Body of pancreas (tissue), 4 donors: ENCODE measurements around the gene STK36. TPM values are rescaled to one million over a fixed set of nuclear protein-coding genes. Genes with fewer than 3 reads are reported as not detected.

ENCODE experiments used
- ATAC-seq: fragments of 150-250 bp; one replicate; pipeline ENCODE4 v1.9.1; 2016
- DNase-seq, 4 donors: peaks; one replicate each; pipeline ENCODE4 v3.0.0-alpha.2; 2019
- H3K27ac ChIP-seq, 4 donors: fragments of 200-600 bp; sonication (generic); 1 replicate in 3 of 4; 2 replicates in 1 of 4; pipeline versions ENCODE4 v1.5.1 to v1.6.1; 2016 to 2019; ENCODE audit warnings: mild to moderate bottlenecking in 1 of 4, mixed read lengths in 1 of 4, moderate library complexity in 1 of 4
- H3K27me3 ChIP-seq, 2 donors: fragments of 200-600 bp; sonication (generic); one replicate each; pipeline ENCODE4 v1.6.0; 2016; ENCODE audit warnings: mild to moderate bottlenecking in 1 of 2
- H3K36me3 ChIP-seq, 2 donors: fragments of 200-600 bp; sonication (generic); replicated peaks in 1 of 2; 2 replicates each; pipeline ENCODE4 v1.5.1; 2016; ENCODE audit warnings: low read depth in 2 of 2; ENCODE audit not compliant: insufficient read depth in 1 of 2
- H3K4me1 ChIP-seq: fragments of 200-600 bp; sonication (generic); one replicate; pipeline ENCODE4 v1.6.0; 2016
- H3K4me3 ChIP-seq, 2 donors: fragments of 200-600 bp; sonication (generic); 1 replicate in 1 of 2; 2 replicates in 1 of 2; pipeline ENCODE4 v1.5.1; 2016 to 2019
- H3K9me3 ChIP-seq, 3 donors: fragments of 200-600 bp; sonication (generic); 1 replicate in 2 of 3; 2 replicates in 1 of 3; pipeline ENCODE4 v1.5.1; 2016
- POLR2A ChIP-seq, 3 donors: fragments of 450-650 bp; IDR thresholded peaks; one replicate each; pipeline ENCODE4 v1.6.1; 2016; ENCODE audit warnings: antibody characterized with exemption in 3 of 3, mild to moderate bottlenecking in 2 of 3
- WGBS, 2 donors: methylation state at CpG; one replicate each; pipeline ENCODE4 v1.1.5; 2017; 5-methylcytosine and 5-hydroxymethylcytosine counted together
- intact Hi-C: fragments of 100-400 bp; cut with DNase I; formaldehyde crosslinking; loops from one replicate; pipeline ENCODE4 v1.15.1; 2023
- total RNA-seq, 2 donors: library from RNA; depleted of rRNA; stranded (reverse); fragments of >200 nt; gene quantifications; one replicate each; pipeline ENCODE4 v1.1.0, GENCODE V29; 2016
- TF ChIP-seq, protein P1 (sequence below), 7 experiments: fragments of 450-650 bp in 4 of 7; fragments of 200-600 bp in 3 of 7; sonication (generic) in 3 of 7; IDR thresholded peaks; one replicate each; pipeline ENCODE4 v1.5.1; 2016 to 2019; ENCODE audit warnings: antibody characterized with exemption in 7 of 7

STK36 gene
- total RNA-seq, 2 donors from 2014 or later: 35.0 to 57.4 TPM

DNA sequence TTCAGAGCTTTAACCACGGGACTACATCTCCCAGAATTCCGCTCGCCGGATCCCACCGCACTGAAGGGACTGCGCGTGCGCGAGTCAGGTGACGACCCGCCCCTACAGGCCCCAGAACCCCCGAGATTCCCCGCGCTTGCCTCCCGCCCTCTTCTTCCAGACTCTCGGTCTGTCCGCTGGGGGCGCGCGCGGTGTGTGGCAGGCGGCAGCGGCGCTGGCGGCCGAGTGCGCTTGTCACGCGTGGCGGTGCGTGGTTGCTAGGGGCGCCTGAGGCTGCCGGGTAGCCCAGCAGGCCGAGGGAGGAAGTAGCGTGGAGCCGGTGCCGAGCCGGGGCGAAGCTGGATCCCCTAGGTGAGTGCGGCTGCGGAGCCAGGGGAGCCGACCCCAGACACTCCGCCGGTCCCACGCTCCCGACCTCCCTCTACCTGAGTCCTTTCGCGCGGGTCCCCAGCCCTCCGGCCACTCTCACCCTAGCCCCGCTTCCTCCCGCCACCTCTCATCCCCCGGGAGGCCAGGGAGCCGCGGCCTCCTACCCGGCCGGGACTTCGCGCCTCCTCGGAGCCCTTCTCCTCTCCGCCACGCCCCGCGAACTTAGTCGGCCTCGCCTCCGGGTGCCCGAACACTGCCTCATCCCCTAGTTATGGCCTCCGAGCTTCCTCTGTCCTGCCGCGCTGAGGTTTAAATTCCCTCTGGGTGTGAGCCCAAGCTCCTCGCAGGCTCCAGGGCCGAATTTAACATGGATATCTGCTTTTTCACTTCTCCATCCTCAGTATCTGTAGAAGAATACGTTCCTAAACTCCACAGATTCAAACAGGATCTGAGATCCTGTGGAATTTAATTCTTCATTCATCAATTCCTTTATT, 39.0 kb downstream of the STK36 start, which contains the start of gene TTLL4:
Gene TTLL4 (plus strand): TSS at position 149 of the 863 bp plus-strand sequence. CDS start 26,842 bp downstream, outside the sequence.
- 0 to 1% methylated on average over 25 to 66 of the region's 74 CpGs for WGBS, 2 donors
- DNase-seq (peak; percentile 98), ATAC-seq (peak; percentile 98)
- intact Hi-C loops: no loop called here
- peaks cover 19% of the 10 kb centered on the region for H3K4me1 ChIP-seq
- no peaks in the 10 kb centered on the region for H3K27me3 ChIP-seq
- no peaks in the 10 kb centered on the region for H3K9me3 ChIP-seq
- peak within 1 kb of the TSS; percentile 34 to 58 for H3K4me3 ChIP-seq
- TF ChIP-seq POLR2A (IDR thresholded peaks at IDR 0.05): peak; percentile 48 to 78 (median 77)
- TF ChIP-seq, protein P1, sequence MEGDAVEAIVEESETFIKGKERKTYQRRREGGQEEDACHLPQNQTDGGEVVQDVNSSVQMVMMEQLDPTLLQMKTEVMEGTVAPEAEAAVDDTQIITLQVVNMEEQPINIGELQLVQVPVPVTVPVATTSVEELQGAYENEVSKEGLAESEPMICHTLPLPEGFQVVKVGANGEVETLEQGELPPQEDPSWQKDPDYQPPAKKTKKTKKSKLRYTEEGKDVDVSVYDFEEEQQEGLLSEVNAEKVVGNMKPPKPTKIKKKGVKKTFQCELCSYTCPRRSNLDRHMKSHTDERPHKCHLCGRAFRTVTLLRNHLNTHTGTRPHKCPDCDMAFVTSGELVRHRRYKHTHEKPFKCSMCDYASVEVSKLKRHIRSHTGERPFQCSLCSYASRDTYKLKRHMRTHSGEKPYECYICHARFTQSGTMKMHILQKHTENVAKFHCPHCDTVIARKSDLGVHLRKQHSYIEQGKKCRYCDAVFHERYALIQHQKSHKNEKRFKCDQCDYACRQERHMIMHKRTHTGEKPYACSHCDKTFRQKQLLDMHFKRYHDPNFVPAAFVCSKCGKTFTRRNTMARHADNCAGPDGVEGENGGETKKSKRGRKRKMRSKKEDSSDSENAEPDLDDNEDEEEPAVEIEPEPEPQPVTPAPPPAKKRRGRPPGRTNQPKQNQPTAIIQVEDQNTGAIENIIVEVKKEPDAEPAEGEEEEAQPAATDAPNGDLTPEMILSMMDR (IDR thresholded peaks at IDR 0.05): peak; percentile 85 to 96 (median 89)
- H3K27ac ChIP-seq: peak within 1 kb of the TSS; percentile 78 to 91 (median 84)
- H3K36me3 ChIP-seq: no peaks in the 10 kb centered on the region

DNA sequence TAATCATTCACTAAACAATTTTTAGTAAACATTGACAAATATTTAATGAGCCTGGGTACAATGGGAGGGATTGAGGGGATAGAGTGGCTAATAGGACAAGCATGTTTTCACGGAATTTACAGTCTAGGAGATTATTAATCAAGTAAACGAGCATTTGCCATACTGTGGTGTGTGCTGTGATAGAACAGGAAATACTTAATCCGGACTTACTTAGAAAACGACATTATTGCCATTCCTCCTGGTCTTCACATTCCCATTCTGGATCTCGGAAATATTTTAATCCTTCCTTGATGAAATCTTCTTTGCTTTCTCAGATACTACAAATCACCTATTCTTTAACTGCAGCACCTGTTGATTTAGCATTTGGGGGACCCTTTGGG, 39.7 kb downstream of the STK36 start:
- intact Hi-C loops: no loop called here
- Histone ChIP-seq H3K4me3 (peak overlapping the region; percentile 34 to 58), H3K27me3 (no peaks in the 10 kb centered on the region), H3K36me3 (no peaks in the 10 kb centered on the region), H3K9me3 (no peaks in the 10 kb centered on the region), H3K27ac (peak overlapping the region; percentile 78 to 91 (median 84)), H3K4me1 (peaks cover 19% of the 10 kb centered on the region)
- WGBS, 2 donors: 3 to 6% methylated on average over 5 of the region's 5 CpGs
- no peak for TF ChIP-seq POLR2A (IDR thresholded peaks at IDR 0.05)
- TF ChIP-seq, protein P1 (IDR thresholded peaks at IDR 0.05): no peak
- ATAC-seq: peak; percentile 38
- no peak for DNase-seq

DNA sequence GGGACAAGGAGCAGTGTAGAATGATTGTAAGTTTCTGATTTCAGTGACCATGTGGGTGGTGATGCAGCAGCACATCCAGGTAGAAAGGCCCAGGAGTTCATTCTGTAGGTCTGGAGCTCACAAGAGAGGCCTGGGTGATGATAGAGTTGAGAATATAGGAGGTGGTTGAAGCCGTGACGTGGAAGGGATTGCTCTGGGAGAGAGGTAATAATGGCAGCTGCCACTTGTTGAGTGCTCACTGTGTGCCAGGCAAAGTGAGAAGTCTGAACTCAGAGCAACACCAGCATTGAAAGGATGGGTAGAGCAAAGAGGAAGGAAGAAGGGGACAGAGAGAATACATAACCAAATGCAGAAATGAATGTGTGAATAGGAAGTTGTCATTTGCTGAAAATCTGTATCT, 42.0 kb downstream of the STK36 start:
- Histone ChIP-seq H3K27me3 (no peaks in the 10 kb centered on the region), H3K4me1 (peaks cover 25% of the 10 kb centered on the region), H3K27ac (no peak overlapping the region), H3K9me3 (no peaks in the 10 kb centered on the region), H3K4me3 (no peak overlapping the region), H3K36me3 (no peaks in the 10 kb centered on the region)
- ATAC-seq (no peak), DNase-seq (no peak)
- no peak for TF ChIP-seq POLR2A (IDR thresholded peaks at IDR 0.05)
- TF ChIP-seq, protein P1 (IDR thresholded peaks at IDR 0.05): no peak
- intact Hi-C loops: no loop called here
- WGBS, 2 donors: 85 to 97% methylated on average over 2 of the region's 2 CpGs

DNA sequence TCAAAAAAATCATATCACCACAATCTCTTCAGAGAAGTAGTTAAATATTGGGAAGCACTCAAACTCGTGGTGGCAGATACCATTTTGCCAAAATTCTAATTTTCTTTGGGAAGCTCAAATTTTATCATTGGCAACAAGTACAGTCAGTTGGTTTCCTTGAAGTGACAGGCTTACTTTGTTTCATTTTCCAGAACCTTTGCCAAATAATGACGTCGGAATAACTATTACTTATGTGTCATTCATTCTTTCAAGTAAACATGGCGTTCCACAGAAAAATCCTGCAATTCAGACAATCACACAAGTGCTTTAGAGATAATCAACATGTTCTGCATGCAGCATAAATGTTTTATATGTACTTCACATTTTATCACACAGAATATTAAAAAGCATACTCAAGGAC, 44.2 kb downstream of the STK36 start:
- no peak overlapping the region for H3K27ac ChIP-seq
- TF ChIP-seq, protein P1 (IDR thresholded peaks at IDR 0.05): no peak
- no peak for TF ChIP-seq POLR2A (IDR thresholded peaks at IDR 0.05)
- no peaks in the 10 kb centered on the region for H3K27me3 ChIP-seq
- no peaks in the 10 kb centered on the region for H3K9me3 ChIP-seq
- DNase-seq (no peak), ATAC-seq (no peak)
- no peaks in the 10 kb centered on the region for H3K36me3 ChIP-seq
- intact Hi-C loops: no loop called here
- WGBS, 2 donors: 43 to 45% methylated on average over 4 of the region's 4 CpGs
- peaks cover 21% of the 10 kb centered on the region for H3K4me1 ChIP-seq
- no peak overlapping the region for H3K4me3 ChIP-seq
